Left renal cortex interstitium (tissue), 4 donors: ENCODE measurements around the gene DAAM1. TPM values are rescaled to one million over a fixed set of nuclear protein-coding genes. Genes with fewer than 3 reads are reported as not detected.

Experiments used
- DNase-seq, 4 donors: peaks; one replicate each; pipeline ENCODE4 v3.0.0-alpha.2; 2013; ENCODE audit warnings: low read depth in 4 of 4, low spot score in 2 of 4, missing footprints in 1 of 4
- polyA plus RNA-seq, 4 donors: library from polyadenylated mRNA; unstranded; fragments of 120-200 nt; gene quantifications; one replicate each; pipeline ENCODE4 v1.2.1, GENCODE V29; 2013; ENCODE audit not compliant: insufficient read length in 4 of 4

DAAM1 gene
- polyA plus RNA-seq, 4 donors, result 51.7 to 58.6 (median 56.9) TPM

GRCh38 chr14:59281609-59282377 lies 93.3 kb downstream of the DAAM1 start:
- DNase-seq, result no peak

GRCh38 chr14:59282378-59282765 lies 93.9 kb downstream of the DAAM1 start:
- DNase-seq, result no peak

DNA sequence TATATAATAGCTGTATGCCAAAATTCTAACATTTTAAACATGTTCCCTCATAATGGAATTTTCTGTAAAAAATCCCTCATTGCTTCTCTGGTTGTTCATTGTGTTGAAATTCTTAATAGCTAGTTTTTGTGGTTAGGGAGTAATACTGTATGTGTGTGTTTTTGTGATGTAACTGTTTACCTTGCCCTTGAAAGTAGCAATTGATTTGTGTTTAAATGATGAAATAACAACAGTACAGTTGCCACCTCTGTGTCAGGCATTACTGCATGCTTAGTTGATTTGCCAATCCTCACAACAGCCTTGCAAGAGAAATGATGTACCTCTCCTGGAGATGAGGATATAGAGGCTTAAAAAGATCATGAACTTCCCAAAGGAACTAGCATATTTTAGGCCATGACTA lies 94.9 kb downstream of the DAAM1 start:
- DNase-seq, result no peak

- DNase-seq, result no peak
Observed at GRCh38 chr14:59284059-59284458, 95.6 kb downstream of the DAAM1 start.

GRCh38 chr14:59292028-59292427 lies 103.6 kb downstream of the DAAM1 start:
- DNase-seq, result no peak

DNA sequence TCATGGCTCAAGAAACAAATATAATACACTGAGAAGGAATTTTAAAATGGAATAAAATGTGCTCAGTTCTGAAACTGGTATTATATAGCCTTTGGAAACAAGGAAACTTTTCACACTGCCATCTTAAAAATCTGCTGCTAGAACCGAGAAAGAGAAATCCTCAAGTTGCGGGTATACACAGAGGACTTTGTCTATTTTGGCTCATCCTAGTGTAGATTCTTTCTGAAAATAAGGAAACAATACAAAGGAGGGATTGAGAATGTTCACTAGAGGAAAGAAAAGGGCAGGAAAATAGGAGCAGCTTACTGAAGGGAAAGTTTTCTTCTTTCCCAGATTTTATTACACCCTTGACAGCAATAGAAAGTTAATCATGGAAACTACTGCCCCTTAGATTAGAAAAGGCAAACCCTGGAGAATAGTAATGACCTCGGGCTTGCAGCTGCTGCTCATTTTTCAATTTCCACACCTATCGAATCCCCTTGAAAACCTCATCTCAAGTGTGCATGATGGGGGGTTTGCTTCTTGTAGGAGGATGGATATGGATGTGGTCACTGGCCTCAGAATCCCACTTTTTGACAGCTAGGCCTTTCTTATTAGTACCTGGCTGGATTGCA lies 104.6 kb downstream of the DAAM1 start:
- no peak for DNase-seq

DNA sequence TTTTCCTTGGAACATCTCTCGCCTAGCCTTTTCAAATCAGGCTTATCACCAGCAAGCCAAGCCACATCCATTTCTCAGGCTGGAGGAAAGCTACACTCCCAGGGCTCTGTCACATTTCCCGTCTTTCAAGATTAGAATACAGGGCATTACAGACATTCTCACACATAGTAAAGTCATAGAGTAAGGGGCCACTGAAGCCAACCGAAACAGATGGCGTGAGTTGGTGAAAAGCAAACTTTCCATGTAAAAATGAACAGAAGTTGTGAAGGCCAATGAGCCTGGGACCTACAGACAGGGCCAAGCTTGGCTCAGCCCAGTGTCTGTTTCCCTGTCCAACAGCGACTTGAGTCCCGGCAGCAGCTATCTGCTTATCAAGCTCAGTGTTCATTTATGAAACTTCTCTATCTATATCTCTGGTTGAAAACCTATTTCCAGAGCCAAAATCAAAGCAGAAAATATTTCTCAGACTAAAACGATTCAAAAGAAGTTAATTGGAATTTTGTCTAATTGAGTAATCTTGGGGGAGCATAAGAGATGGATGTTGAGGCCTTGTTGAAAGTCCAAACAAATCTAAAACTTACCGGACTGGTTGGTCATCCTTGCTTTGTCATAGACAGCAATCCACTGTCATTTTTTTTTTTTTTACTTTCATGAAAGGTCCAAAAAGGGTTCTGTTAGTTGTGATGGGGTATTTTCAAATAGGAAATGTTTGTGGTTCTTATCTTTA lies 105.6 kb downstream of the DAAM1 start:
- DNase-seq, result no peak

- no peak for DNase-seq
Observed at GRCh38 chr14:59294662-59294992, 106.2 kb downstream of the DAAM1 start.

GRCh38 chr14:59295951-59296350 lies 107.5 kb downstream of the DAAM1 start:
- DNase-seq, result no peak

DNA sequence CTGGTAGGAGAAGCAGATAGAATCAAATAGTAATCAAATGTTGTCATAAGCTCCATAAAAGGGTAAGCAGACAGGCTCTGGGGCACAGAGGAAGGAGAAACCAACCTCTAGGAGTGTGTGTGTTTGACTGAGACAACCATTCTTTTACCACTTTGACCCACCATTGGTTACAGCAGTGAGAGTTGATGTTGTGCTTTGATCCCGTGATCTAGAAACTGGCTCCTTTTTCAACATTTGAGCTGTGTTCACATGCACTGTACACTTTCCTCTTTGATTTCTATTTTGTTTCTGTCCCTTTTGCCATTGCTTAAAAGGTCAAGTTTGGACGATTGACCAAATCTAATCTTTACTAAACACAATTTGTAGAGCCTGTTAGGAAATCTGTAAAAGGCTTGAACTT lies 108.0 kb downstream of the DAAM1 start:
- DNase-seq, result no peak

DNA sequence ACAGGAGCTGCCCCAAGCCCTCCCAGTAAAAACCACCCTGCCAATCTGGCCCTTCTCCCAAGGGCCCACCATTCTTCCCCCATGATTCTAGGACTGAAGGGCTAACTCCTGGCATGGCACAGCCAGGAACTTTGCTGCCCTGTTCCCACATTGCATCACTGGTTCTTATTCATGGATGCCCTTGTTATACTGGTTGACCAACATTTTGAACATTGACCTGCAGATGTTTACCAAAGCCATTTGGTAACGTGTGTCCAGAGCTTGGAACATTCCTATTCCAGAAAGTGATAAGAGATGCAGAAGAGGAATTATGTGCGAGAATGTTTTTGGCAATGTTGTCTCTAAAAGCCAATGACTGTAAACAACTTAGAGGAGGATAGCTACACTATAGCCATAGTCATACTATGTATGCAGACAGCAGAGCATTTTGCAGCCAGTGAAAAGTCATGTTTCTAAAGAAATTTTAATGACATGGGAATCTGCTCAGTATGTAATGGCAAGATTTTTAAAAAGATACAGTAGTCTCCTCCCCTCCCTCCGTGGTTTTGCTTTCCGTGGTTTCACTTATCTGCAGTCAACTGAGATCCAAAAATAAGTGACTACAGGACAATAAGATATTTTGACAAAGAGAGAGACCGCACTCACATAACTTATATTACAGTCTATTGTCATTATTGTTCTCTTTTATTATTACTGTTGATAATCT lies 108.8 kb downstream of the DAAM1 start:
- no peak for DNase-seq

- DNase-seq, result no peak
Observed at GRCh38 chr14:59299731-59300130, 111.3 kb downstream of the DAAM1 start.

DNA sequence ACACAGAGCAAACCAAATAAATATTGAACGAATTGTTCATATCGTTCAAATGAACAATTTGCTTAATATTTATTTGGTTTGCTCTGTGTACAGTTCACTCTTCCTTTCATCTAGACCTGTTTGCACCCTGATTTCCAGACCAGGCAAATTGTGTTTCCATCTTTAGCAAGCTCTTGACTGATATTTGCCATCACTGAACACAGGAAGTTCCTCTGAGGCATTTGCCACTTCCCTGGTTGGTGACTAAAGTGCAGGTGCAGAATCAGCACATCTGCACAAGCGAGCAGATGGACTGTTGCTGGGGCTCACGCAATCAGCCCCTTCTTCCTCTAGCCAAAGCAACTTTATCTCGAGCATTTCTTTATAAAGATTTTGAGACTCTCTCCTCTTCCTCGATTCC lies 112.9 kb downstream of the DAAM1 start:
- DNase-seq, result no peak

- DNase-seq, result no peak
Observed at GRCh38 chr14:59302313-59302712, 113.8 kb downstream of the DAAM1 start.

DNA sequence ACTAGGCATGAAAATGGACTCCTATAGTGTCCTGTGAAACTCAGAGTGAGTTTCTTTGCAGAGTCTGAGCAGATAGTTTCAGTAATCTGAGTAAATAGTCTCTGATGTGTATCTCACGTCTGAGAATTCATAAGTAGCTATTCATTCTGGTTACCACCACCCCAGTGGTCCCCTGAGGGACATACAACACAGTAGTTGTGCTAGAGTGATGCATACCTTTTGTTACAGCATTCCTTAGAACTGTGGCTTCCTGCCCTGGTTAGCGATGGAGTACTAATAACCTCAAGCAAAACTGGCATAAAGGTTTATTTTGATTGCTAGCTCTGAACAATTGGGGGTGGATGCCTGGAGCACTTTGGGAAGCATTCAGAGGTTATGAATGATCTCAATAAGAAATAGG lies 114.7 kb downstream of the DAAM1 start:
- DNase-seq, result no peak

DNA sequence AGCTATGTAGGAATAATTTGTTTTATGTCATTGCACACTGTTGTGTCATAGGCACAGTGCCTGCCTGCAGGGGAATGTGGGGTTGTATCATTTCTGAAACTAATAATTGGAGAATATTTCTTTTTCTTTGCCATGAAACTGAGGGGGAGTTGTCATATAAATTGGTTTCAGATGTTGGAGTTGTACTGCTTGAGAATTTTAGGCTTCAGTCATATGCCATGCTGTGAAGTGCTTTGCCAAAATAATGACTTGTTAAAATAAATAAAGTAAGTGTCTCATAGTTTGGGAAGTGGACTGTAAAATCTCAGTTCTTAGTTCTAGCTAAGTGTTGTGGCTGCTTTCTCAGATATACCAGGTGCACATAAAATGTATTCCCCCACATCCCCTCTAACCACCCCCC lies 116.8 kb downstream of the DAAM1 start:
- no peak for DNase-seq

GRCh38 chr14:59305836-59306555 lies 117.5 kb downstream of the DAAM1 start:
- no peak for DNase-seq

DNA sequence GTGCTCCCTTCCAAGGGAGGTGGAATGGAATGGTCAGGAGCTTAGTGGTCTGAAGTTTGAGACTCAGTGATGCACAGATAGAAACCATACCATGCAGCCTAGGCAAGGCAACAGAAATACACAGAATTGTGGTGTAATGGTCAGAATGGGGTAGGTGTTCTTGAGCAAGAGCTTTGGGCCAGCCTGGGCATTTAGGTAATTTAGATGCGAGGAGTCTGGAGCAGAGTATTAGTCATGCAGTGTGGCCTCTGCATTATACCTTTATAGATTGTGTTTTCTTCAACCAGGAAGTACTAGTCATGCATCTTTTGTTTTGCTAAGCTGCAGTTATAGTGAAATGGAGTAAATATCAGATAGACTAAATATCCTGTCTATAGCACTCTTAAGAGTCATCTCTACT lies 118.3 kb downstream of the DAAM1 start:
- DNase-seq, result no peak

DNA sequence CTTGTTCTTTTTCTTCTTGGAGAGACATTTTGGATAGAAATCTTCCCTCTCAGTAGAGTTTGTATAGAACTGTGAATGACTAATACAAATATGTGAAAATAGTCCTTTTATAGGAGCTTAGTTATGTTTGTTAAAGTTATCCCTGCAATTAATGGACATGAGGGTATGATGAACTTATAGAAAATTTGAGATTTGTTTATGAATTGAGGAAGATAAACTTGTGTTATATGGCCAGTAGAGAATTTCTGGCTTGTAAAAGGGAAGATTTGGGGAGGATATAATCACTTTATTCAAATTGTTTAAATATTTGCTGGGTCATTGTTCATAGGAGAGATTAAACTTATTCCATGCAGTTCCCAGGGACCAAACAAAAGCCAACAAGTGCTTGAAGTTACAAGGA lies 119.6 kb downstream of the DAAM1 start:
- DNase-seq, result no peak

DNA sequence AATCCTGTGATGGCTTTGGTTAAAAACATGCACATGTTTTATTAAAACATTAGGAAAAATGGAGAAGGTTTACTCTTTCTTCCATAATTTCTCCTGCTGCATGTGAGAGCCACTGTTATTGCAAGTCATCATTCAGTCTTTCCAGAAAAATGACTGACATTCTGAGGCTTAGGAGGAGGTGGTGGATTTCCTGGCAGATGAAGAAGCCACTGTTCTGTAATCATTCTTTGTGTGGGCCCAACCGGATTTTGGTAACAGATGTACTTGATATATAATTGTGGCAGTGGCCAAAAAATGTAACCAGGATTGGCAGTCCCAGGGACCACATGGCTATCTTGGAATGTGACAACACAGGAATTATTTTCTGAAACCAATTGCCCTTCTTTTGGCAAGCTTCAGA lies 120.2 kb downstream of the DAAM1 start:
- DNase-seq, result no peak
